IPS-15b (cell line): ENCODE results near the gene C2orf69.
"Not testable (repeated sequence)": the region's sequence is repeated elsewhere in the genome, so short reads cannot be mapped to it uniquely, and the experiment has no call there.

ENCODE experiments used
- H3K27me3 ChIP-seq: one replicate; pipeline ENCODE4 v1.6.1; 2013; ENCODE audit warnings: low read length; ENCODE audit not compliant: control insufficient read depth, insufficient read depth
- H3K36me3 ChIP-seq: one replicate; pipeline ENCODE4 v1.6.1; 2013; ENCODE audit warnings: low read length; ENCODE audit not compliant: control insufficient read depth, insufficient read depth
- H3K4me1 ChIP-seq: one replicate; pipeline ENCODE4 v1.6.1; 2013; ENCODE audit warnings: mild to moderate bottlenecking, low read length; ENCODE audit not compliant: control insufficient read depth, insufficient read depth
- H3K4me3 ChIP-seq: one replicate; pipeline ENCODE4 v1.5.1; 2013; ENCODE audit warnings: low read depth, low read length
- H3K9ac ChIP-seq: one replicate; pipeline ENCODE4 v1.6.1; 2013; ENCODE audit warnings: low read depth, mild to moderate bottlenecking, low read length
- H3K9me3 ChIP-seq: one replicate; pipeline ENCODE4 v1.6.1; 2013; ENCODE audit warnings: mild to moderate bottlenecking, low read length; ENCODE audit not compliant: control insufficient read depth, insufficient read depth

C2orf69 gene

DNA sequence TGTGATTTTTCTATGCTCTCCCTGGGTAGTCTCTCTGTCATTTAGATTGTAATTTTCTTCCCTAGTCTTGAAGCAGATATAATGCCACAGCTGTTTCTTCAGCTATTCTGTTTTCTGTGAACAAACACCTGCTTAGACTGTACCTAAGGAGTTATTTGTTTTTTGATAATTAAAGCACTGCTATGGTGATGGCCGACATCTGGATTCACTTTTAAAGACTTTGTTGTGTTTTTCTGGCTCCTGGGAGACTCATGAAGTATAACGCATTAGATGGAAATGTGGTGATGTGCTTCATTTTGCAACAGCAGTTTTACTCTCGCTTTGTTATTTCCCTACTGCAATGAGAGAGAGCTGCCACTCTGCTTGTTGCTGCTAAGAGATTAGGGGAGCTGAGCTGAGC lies 15.7 kb upstream of the C2orf69 start:
- Histone ChIP-seq H3K4me3 (no peak overlapping the region), H3K9me3 (no peaks in the 10 kb centered on the region), H3K27me3 (no peaks in the 10 kb centered on the region), H3K36me3 (no peaks in the 10 kb centered on the region), H3K9ac (no peak overlapping the region), H3K4me1 (no peaks in the 10 kb centered on the region)

DNA sequence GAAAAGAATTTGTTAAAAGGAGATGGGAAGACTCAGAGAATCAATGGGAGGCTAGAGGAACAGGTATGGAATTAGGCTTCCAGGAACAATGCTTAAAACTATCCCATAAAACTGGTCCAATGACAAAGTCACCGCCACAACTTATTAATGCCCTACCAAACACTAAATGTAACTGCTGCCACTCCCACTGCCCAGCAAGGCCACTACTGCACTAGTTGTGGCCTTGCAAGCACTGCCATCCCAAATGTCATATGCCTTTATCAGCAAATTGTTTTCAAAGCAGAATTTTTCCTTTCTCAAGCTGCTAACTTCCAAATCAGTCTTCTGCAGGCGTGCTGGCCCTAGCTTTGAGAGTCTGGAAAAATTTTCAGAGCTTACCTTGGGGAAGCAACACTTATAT lies 14.5 kb upstream of the C2orf69 start:
- H3K9me3 ChIP-seq, result no peaks in the 10 kb centered on the region
- H3K27me3 ChIP-seq, result no peaks in the 10 kb centered on the region
- no peaks in the 10 kb centered on the region for H3K4me1 ChIP-seq
- H3K9ac ChIP-seq, result no peak overlapping the region
- H3K36me3 ChIP-seq, result no peaks in the 10 kb centered on the region
- H3K4me3 ChIP-seq, result no peak overlapping the region

DNA sequence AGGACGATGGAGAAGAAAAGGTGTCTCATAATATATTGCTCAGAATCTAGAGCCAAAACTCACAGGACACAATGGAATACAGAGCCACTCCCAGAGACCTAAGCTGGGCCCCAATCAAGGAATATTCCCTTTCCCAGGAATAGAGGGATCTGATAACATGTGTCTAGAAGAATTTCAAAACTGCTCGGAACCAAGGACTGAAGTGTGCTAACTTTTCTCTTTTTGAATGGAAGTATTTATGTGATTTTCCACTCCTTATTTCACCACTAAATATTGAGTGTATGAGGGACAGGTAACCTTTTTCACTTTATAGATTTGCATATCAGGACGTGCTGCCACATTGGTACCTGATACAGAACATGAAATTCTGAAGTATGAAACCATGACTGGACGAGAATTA lies 9.2 kb upstream of the C2orf69 start:
- H3K27me3 ChIP-seq, result no peaks in the 10 kb centered on the region
- H3K9me3 ChIP-seq, result no peaks in the 10 kb centered on the region
- H3K4me1 ChIP-seq, result no peaks in the 10 kb centered on the region
- H3K4me3 ChIP-seq, result no peak overlapping the region
- no peaks in the 10 kb centered on the region for H3K36me3 ChIP-seq
- H3K9ac ChIP-seq, result no peak overlapping the region

DNA sequence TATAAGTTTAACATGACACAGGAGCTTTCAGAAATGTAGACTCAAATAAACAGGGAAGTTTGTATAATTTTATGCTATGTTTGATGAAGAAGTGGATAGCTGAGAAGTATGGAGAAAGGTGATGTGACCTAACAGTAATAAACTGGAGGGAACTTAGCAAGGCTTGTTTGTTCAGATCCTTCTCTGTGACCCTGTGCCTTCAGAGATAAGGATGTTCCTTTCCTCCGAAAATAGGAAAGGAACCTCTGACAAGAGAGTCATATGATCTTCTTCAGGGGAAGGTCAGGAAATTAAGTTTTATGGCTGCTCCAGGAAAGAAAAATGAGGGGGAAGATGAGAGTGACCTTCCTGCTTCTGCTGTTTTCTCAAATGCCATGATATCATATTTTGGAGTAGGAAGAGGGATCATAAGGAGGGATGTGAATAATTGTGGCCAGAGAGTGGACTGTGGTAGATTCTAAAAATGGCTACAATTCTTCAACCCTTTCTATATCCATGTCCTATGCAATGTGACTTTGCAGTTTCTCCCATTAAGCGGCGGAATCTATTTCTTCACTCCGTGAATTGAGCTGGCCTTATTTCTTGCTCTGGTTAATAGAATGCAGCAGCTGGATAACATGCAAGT lies 8.5 kb upstream of the C2orf69 start:
- Histone ChIP-seq H3K4me1 (no peaks in the 10 kb centered on the region), H3K4me3 (no peak overlapping the region), H3K9me3 (no peaks in the 10 kb centered on the region), H3K36me3 (no peaks in the 10 kb centered on the region), H3K9ac (no peak overlapping the region), H3K27me3 (no peaks in the 10 kb centered on the region)

DNA sequence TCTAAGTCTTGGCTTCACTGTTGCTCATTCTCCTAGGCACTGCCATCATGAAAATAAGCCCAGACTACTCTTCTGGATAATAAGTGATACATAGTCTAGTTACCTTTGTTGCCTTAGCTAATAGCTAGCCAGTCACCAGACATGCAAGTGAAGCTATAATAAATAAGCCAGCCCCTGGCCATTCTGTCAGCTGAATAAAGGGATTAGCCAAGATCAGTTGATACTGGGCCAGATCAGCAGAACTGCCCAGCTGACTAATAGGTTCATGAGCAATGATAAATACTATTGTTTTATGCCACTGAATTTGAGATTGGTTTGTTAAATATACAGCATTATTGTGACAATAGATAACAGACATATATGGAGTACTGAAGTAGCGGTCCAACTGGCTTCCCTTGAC lies 8.0 kb upstream of the C2orf69 start:
- H3K4me3 ChIP-seq, result no peak overlapping the region
- H3K9me3 ChIP-seq, result no peaks in the 10 kb centered on the region
- no peaks in the 10 kb centered on the region for H3K4me1 ChIP-seq
- H3K27me3 ChIP-seq, result no peaks in the 10 kb centered on the region
- no peaks in the 10 kb centered on the region for H3K36me3 ChIP-seq
- no peak overlapping the region for H3K9ac ChIP-seq

DNA sequence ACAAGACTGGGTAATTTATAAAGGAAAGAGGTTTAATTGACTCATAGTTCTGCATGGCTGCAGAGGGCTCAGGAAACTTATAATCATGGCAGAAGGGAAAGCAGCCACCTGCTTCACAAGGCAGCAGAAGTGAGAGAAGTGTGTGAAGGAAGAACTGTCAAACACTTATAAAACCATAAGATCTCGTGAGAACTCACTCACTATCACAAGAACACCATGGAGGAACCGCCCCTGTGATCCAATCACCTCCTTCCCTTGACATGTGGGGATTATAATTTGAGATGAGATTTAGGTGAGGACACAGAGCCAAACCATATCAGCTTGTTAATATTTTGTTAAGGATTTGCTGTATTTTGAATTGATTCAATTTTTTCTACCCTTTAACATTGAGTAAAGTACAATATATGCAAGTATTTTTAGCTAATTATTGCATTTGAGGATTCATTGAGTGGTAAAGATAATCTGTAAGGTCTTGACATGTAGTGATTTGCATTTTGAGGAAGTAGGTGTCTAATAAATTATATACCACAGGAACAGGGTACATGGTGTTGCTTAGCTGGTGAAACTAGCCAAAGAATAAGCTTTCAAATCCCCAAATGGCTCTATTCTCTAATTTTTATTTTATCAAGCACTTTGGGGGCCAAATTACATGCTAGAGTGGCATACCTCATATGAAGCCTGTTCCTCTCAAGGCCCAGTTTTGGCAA lies 3.9 kb upstream of the C2orf69 start:
- Histone ChIP-seq H3K4me1 (peaks cover 3% of the 10 kb centered on the region), H3K36me3 (peaks cover 7% of the 10 kb centered on the region), H3K4me3 (no peak overlapping the region), H3K9ac (no peak overlapping the region), H3K9me3 (no peaks in the 10 kb centered on the region), H3K27me3 (no peaks in the 10 kb centered on the region)

DNA sequence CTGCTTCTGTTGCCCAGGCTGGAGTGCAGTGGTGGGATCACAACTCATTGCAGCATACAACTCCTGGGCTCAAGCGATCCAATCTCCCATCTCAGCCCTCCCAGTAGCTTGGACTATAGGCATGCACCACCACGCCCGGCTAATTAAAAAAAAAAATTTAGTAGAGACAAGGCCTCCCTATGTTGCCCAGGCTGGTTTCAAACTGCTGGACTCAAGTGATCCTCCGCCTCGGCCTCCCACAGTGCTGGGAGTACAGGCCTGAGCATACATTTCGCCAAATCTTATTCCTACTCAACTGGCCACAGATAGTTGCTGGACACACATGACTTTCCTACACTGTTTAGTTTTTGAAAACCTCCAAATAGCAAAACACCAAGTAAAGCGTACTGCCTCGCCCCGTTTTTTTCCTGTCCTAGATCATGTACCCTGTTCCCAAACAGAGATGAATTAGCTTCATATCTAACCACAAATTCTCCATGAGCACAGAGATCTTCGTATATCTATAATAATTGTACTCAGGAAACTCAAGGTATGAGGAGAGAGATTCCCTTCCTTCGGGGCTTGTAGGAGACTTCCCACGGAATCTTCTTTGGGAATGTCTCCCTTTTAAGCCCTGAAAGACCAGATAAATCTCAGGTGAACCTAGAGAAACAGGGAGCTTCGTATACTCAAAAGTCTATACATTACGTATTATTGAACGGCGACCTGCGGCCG lies 598 bp upstream of the C2orf69 start:
- no peaks in the 10 kb centered on the region for H3K9me3 ChIP-seq
- peaks cover 11% of the 10 kb centered on the region for H3K4me1 ChIP-seq
- H3K4me3 ChIP-seq, result peak overlapping the region; percentile 57
- peak overlapping the region; percentile 74 for H3K9ac ChIP-seq
- H3K36me3 ChIP-seq, result peaks cover 7% of the 10 kb centered on the region
- H3K27me3 ChIP-seq, result no peaks in the 10 kb centered on the region

DNA sequence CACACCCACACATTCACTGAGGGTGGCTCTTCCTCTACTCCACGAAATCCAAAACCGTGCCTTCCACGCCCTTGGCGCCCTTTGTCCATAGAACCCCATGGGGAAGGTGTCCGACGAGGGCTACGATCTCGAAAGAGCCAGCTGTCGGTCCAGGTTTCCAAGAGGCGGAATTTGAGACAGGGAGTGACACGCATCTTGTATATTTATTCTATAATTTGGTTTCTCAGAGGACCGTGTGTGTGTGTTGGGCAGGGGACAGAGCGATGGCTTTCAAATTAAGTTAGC lies 726 bp downstream of the C2orf69 start:
- no peaks in the 10 kb centered on the region for H3K9me3 ChIP-seq
- peak overlapping the region; percentile 100 for H3K4me3 ChIP-seq
- H3K36me3 ChIP-seq, result peaks cover 10% of the 10 kb centered on the region
- H3K4me1 ChIP-seq, result peaks cover 11% of the 10 kb centered on the region
- H3K27me3 ChIP-seq, result no peaks in the 10 kb centered on the region
- H3K9ac ChIP-seq, result peak overlapping the region; percentile 98

DNA sequence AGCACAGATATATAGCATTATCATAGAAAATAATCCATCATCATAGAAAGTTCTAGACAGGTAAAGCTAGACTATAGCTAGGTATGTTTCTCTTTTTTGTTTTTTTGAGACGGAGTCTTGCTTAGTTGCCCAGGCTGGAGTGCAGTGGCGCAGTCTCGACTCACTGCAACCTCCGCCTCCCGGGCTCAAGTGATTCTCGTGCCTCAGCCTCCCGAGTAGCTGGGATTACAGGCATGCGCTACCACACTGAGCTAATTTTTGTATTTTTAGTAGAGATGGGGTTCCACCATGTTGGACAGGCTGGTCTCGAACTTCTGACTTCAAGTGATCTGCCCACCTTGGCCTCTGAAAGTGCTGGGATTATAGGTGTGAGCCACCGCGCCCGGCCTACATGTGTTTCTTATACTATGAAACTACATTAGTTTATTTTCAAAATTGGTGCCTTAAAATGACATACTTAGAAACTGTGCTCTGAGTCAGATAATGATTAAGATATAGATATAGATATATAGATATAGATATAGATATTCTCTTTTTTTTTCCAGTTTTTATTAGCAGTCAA lies 1.5 kb downstream of the C2orf69 start:
- not testable (repeated sequence) for H3K27me3 ChIP-seq, H3K9me3 ChIP-seq
- Histone ChIP-seq H3K4me3 (peak overlapping the region; percentile 100), H3K9ac (peak overlapping the region; percentile 98), H3K36me3 (peaks cover 13% of the 10 kb centered on the region), H3K4me1 (peaks cover 11% of the 10 kb centered on the region)

DNA sequence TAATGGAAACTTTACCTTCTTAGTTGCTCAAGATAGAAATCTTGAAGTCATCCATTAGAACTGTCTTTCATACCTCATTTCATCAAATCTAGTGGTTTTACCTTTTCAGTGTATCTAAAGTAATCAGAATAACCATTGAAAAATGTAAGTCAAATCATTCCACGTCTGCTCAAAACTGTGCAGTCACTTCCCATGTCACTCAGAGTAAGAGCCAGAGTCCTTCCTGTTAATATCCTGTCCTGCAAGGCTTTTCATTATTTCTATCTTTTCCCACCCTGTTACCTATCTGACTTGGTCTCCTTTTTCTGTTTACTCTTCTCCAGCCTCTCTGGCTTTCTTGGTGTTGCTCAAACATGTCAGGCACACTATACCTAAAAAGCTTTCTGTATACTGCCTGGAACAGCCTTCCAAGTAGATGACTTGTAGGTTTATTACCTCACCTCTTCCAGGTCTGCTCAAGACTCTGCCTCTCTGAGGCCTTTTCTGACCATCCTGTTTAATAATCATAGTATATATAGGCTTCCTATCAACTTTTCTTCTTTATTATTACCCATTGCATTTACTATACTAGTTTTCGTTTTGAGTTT lies 3.4 kb downstream of the C2orf69 start:
- Histone ChIP-seq H3K27me3 (no peaks in the 10 kb centered on the region), H3K4me1 (peaks cover 11% of the 10 kb centered on the region), H3K9me3 (no peaks in the 10 kb centered on the region), H3K9ac (no peak overlapping the region), H3K4me3 (peak overlapping the region; percentile 32), H3K36me3 (peaks cover 18% of the 10 kb centered on the region)

DNA sequence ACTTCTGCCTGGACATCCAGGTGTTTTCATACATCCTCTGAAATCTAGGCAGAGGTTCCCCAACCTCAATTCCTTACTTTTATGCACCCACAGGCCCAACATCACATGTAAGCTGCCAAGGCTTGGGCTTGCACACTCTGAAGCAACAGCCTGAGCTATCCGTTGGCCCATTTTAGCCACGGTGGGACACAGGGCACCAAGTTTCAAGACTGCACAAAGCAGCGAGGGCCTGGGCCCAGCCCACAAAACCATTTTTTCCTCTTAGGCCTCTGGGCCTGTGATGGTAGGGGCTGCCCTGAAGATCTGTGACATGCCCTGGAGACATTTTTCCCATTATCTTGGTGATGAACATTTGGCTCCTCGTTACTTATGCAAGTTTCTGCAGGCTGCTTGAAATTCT lies 5.9 kb downstream of the C2orf69 start:
- no peak overlapping the region for H3K4me3 ChIP-seq
- H3K9ac ChIP-seq, result no peak overlapping the region
- no peaks in the 10 kb centered on the region for H3K9me3 ChIP-seq
- H3K36me3 ChIP-seq, result peaks cover 14% of the 10 kb centered on the region
- H3K27me3 ChIP-seq, result no peaks in the 10 kb centered on the region
- peaks cover 8% of the 10 kb centered on the region for H3K4me1 ChIP-seq
